Testis (tissue), 3 donors: ENCODE data around the gene RPL4. TPM values are rescaled to one million over a fixed set of nuclear protein-coding genes. Genes with fewer than 3 reads are reported as not detected.

Source experiments
- DNase-seq: peaks from one replicate; pipeline ENCODE4 v3.0.0-alpha.2; 2019
- H3K27ac ChIP-seq, 2 donors: fragments of 200-600 bp; sonication (generic); one replicate each; pipeline ENCODE4 v1.5.1; 2019
- H3K27me3 ChIP-seq: fragments of 200-600 bp; sonication (generic); one replicate; pipeline ENCODE4 v1.5.1; 2019
- H3K36me3 ChIP-seq: fragments of 200-600 bp; sonication (generic); one replicate; pipeline ENCODE4 v1.5.1; 2017; ENCODE audit warnings: low read depth; ENCODE audit errors: missing control alignments
- H3K4me1 ChIP-seq: fragments of 200-600 bp; sonication (generic); one replicate; pipeline ENCODE4 v1.5.1; 2019
- H3K4me3 ChIP-seq, 2 donors: fragments of 200-600 bp; sonication (generic); one replicate each; pipeline ENCODE4 v1.5.1; 2017 to 2019
- H3K9me3 ChIP-seq: fragments of 200-600 bp; sonication (generic); one replicate; pipeline ENCODE4 v1.5.1; 2017
- POLR2A ChIP-seq: fragments of 450-650 bp; IDR thresholded peaks from one replicate; pipeline ENCODE4 v1.6.1; 2017; ENCODE audit warnings: antibody characterized with exemption, mild to moderate bottlenecking, moderate library complexity
- WGBS, 2 donors: methylation state at CpG; one replicate each; pipeline ENCODE4 v1.1.5; 2018; 5-methylcytosine and 5-hydroxymethylcytosine counted together
- intact Hi-C: fragments of 100-400 bp; cut with DNase I; formaldehyde crosslinking; loops from one replicate; pipeline ENCODE4 v1.15.1; 2023; ENCODE audit warnings: low total_unique reads
- polyA plus RNA-seq: library from polyadenylated mRNA; stranded (reverse); fragments of 350-450 nt; fragmentation: Illumina TruSeq; extraction: RNeasy Lipid Tissue Mini Kit (QIAGEN cat#74804); gene quantifications from one replicate; pipeline ENCODE4 v1.2.3, GENCODE V29; 2014; ENCODE audit warnings: low read depth, low replicate concordance; ENCODE audit not compliant: insufficient read depth
- total RNA-seq, 2 donors: library from RNA; depleted of rRNA; stranded (reverse); fragments of >200 nt; gene quantifications; one replicate each; pipeline ENCODE4 v1.2.3, GENCODE V29; 2016
- TF ChIP-seq, protein P1 (sequence below), 3 experiments: fragments of 450-650 bp in 2 of 3; fragments of 200-600 bp in 1 of 3; sonication (generic) in 1 of 3; IDR thresholded peaks; one replicate each; pipeline ENCODE4 v1.5.1; 2016 to 2019; ENCODE audit warnings: antibody characterized with exemption in 3 of 3, mild to moderate bottlenecking in 2 of 3, moderate library complexity in 1 of 3

RPL4 gene
- total and polyA plus RNA-seq, 3 donors from 2014 or later, result 957 to 1,935 (median 1,584) TPM

DNA sequence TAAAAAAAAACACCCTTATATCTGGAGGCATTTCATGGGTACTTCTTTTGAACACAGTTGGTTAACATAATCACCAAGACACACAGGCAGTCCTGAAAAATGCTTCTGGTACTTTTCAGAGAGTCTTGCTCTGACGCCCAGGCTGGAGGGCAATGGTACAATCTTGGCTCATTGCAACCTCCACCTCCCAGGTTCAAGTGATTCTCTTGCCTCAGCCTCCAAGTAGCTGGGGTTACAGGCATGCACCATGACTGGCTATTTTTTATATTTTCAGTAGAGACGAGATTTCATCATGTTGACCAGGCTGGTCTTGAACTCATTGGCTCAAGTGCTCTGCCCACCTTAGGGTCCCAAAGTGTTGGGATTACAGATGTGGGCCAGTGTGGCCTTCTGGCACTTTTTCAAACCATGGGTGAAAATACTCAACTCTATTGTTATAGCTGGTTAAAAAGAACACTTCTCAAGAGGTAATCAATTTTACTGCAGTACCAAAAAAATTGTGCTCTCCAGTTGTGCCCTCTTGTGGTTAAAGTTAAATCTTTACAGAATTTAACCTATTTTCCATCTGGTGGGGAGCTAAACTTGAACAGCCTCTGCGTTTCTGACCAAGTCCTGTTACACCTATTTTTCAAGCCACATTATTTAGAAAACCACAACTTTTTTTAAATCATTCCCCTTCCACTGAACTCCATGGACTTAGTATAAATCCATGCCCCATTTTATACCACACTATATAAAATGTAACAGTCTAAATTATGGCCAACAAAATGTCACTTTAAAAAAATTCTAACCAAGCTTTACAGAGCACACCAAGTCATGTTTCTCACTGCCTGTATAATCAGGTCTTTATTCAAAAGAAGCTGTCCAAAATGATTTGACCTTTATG lies 5.9 kb downstream of the RPL4 start:
- peaks cover 22% of the 10 kb centered on the region for H3K4me1 ChIP-seq
- no peaks in the 10 kb centered on the region for H3K9me3 ChIP-seq
- peak; percentile 8 for DNase-seq
- TF ChIP-seq POLR2A, result no peak
- TF ChIP-seq, protein P1, sequence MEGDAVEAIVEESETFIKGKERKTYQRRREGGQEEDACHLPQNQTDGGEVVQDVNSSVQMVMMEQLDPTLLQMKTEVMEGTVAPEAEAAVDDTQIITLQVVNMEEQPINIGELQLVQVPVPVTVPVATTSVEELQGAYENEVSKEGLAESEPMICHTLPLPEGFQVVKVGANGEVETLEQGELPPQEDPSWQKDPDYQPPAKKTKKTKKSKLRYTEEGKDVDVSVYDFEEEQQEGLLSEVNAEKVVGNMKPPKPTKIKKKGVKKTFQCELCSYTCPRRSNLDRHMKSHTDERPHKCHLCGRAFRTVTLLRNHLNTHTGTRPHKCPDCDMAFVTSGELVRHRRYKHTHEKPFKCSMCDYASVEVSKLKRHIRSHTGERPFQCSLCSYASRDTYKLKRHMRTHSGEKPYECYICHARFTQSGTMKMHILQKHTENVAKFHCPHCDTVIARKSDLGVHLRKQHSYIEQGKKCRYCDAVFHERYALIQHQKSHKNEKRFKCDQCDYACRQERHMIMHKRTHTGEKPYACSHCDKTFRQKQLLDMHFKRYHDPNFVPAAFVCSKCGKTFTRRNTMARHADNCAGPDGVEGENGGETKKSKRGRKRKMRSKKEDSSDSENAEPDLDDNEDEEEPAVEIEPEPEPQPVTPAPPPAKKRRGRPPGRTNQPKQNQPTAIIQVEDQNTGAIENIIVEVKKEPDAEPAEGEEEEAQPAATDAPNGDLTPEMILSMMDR (IDR thresholded peaks at IDR 0.05), result peak; percentile 28 to 38 (median 30)
- no peaks in the 10 kb centered on the region for H3K27me3 ChIP-seq
- peak overlapping the region; percentile 28 to 77 for H3K27ac ChIP-seq
- intact Hi-C loops, result loop anchor here (5.0 kb wide), 1 partner anchor 111 kb away; the partner anchor contains the start of gene MAP2K1
- H3K4me3 ChIP-seq, result no peak overlapping the region
- WGBS, 2 donors, result 56 to 63% methylated on average over 3 of the region's 3 CpGs
- H3K36me3 ChIP-seq, result no peaks in the 10 kb centered on the region

DNA sequence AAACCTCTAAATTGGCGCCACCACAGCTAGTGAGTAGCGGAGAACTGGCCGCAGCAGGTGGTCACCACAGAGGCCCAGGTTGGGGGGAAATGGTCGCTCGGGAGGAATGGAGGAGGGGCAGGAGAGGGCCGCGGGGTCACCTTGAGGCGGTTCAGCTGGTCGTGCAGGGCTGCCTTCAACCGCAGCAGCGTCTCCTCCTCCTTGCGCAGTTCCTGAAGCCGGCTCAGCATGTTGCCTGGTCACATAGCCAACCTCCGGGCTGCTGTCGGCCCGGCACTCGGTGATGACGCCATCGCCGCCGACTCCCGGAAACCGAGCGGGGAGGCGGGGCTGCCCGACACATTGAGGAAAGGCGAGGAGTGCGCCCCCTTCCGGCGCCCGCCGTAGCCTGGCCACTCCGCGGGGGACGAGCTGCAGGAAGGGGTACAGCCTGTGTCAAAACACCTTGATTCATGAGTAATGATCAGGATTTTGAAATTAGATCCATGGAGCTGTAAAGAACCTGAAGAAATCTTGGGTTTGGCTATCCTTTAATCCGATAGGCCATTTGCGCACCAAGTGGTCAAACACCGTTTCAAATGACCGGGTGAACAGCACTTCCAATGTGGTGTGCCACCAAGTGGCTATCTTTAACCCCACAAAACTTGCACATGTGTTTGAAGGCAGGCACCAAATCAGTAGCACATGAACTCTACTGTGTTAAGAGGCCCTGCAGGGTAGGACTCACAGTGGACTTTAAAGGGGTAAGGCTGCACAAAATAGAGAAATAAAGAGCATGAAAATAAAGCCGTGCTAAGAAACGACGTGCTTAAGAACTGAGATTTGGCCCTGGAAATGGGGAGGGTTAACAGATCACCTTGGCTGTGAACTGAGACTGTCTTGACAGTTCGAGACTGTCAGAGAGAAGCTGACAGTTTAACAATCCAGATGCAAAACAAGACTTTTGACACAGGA lies 6.9 kb downstream of the RPL4 start, which contains the start of gene SNAPC5:
Gene SNAPC5, minus strand, starts transcription at position 261 of the 954 bp plus-strand sequence. Its CDS starts 31 bp downstream, at position 230.
- TF ChIP-seq, protein P1 (IDR thresholded peaks at IDR 0.05), result peak; percentile 96 to 100 (median 99)
- TF ChIP-seq POLR2A, result no peak
- Histone ChIP-seq H3K27me3 (no peaks in the 10 kb centered on the region), H3K36me3 (no peaks in the 10 kb centered on the region), H3K27ac (peak within 1 kb of the TSS; percentile 64 to 77), H3K9me3 (no peaks in the 10 kb centered on the region), H3K4me1 (peaks cover 13% of the 10 kb centered on the region), H3K4me3 (peak within 1 kb of the TSS; percentile 85 to 91)
- DNase-seq, result peak; percentile 98
- intact Hi-C loops, result loop anchor here (5.0 kb wide), 1 partner anchor 110 kb away; the partner anchor contains the start of gene MAP2K1
- 8 to 14% methylated on average over 15 to 43 of the region's 43 CpGs for WGBS, 2 donors

DNA sequence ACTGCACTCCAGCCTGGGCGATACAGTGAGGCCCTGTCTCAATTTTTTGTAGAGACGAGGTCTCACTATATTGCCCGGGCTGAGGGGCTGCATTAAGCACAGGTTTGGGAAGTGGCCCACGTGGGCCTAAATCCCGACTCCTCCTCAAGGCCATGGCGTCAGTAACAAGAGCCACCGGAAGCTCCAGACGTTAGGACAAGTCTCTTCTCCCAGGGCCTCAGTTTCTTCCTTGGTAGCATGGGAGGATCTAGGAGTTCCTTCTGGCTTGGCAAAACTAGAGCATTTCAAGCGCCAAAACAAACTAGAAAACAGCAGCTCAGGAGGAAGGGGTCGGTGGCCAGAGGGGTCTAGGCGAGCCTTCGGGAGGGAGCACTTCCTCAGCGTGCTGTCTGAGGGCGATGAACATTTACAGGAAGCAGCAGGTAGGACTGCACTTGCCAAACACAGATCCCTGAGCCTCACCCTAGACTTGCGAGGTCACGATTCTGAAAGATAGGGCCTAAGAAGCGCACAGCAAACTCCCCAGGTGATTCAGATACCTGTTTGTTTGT lies 7.6 kb downstream of the RPL4 start:
- Histone ChIP-seq H3K36me3 (no peaks in the 10 kb centered on the region), H3K9me3 (no peaks in the 10 kb centered on the region), H3K4me1 (peaks cover 12% of the 10 kb centered on the region), H3K27me3 (no peaks in the 10 kb centered on the region), H3K4me3 (peak overlapping the region; percentile 85 to 91), H3K27ac (peak overlapping the region; percentile 64 to 77)
- intact Hi-C loops, result loop anchor here (5.0 kb wide), 1 partner anchor 110 kb away; the partner anchor contains the start of gene MAP2K1
- DNase-seq, result no peak
- 7 to 11% methylated on average over 9 to 17 of the region's 17 CpGs for WGBS, 2 donors
- TF ChIP-seq POLR2A, result no peak
- TF ChIP-seq, protein P1 (IDR thresholded peaks at IDR 0.05), result no peak

DNA sequence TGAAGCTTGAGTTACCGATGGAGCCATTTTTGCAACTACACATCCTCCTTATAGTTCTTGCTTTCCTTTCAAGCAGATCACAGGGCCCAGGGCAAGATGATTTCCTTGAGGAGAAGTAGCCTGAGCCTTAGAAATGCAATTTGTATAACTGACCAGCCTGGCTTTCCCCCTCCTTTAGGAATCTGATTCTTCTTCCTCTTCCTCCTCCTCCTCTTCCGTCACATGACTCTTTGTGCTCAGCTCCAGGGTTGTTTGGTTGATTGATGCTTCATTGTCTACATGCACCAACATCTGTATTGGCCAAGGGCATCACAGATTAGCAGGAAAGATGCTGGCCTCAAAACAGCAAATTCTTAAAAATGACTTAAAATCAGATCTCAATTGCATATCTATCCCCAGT lies 10.4 kb downstream of the RPL4 start:
- intact Hi-C loops, result no loop called here
- TF ChIP-seq, protein P1 (IDR thresholded peaks at IDR 0.05), result no peak
- TF ChIP-seq POLR2A, result no peak
- Histone ChIP-seq H3K4me3 (no peak overlapping the region), H3K9me3 (no peaks in the 10 kb centered on the region), H3K27me3 (no peaks in the 10 kb centered on the region), H3K27ac (no peak overlapping the region), H3K4me1 (peaks cover 12% of the 10 kb centered on the region), H3K36me3 (no peaks in the 10 kb centered on the region)
- 86 to 97% methylated on average over 2 of the region's 2 CpGs for WGBS, 2 donors
- DNase-seq, result no peak
